HG03520 (cell line): ENCODE measurements around the gene LEP.
"Not testable (repeated sequence)": the region's sequence is repeated elsewhere in the genome, so short reads cannot be mapped to it uniquely, and the experiment has no call there.

Experiments
- ATAC-seq: cut with Tn5 transposase; IDR thresholded peaks from one replicate; pipeline ENCODE4 v1.9.1; 2021; ENCODE audit warnings: mild to moderate bottlenecking, moderate library complexity; ENCODE audit not compliant: unreplicated experiment

LEP gene

DNA sequence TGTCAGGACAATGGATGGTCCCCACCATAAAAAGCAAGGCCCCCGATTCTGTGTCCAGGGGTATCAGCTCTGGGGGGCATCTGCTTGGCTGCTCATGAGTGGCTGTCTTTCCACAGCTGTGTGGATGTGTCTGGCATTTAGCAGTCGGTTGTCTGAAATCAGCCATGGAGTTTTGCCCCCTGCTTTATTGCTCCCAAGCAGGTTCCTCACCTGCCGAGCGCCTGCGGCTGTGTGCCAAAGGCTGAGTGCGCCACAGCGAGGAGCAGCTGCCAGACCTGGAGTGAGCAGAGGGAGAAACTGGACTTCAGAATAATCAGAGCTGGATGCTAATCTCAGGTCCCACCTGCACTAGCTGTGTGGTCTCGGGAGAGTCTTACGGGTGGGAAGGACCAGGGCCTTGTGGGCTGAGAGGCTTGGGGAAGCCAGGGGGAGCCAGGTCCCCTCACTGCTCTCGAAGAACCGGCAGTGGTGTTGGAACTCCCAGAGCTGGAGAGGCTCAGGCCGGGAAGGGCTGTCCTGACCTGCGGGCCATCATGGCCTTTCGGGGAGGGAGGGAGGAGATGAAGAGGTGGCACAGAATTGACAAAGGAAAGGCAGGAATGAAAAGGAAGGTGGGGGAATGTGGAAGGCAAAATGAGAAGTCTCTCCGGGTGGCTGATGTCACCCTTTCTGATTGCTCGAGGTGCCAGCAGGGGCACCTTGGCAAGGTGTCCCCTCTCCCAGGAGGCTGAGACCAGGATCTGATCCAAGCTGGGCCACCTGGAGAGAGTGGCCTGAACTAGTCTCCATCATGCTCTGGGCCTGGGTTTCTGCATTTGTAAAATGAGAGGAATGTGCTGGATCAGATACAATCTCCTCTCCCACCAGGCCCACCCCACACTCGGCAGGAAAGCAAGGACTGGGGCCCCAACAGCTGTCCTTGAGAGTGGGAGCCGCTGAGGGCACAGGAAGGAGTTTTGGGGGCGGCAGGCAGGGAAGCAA lies 30.2 kb upstream of the LEP start:
- no peak for ATAC-seq

DNA sequence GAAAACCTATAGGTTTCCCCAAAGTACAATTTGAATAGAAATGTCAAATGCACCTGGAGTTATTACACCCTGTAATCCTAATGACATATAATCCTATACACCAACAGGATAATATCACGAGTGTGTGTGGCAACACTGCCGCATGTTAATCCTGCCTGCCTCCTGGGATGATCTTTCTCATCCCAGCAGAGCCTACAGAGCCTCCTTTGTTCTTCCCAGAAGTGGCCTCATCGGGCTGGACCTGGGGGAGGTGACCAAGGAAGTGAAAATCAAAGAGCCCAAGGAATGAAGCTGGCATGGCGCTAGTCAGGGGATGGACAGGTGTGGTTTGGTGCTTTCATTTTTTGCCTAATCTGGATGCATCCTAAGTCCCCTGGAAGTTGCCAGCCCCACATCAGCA lies 29.5 kb upstream of the LEP start:
- ATAC-seq: no peak

DNA sequence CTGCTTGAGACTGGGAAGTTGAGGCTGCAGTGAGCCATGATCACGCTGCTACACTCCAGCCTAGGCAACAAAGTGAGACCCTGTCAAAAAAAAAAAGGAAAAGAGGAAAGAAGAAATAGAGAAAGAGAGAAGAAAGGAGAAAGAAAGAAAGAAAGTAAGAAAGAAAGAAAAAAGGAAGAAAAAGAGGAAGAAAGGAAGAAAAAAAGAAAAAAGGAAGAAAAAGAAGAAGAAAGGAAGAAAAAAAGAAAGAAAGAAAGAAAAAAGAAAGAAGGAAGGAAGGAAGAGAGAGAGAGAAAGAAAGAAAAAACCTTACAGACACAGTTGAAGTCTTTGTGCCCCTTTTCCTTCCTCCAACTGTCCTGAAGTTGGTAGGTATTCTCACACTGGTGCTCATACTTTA lies 26.6 kb upstream of the LEP start:
- ATAC-seq: no peak

DNA sequence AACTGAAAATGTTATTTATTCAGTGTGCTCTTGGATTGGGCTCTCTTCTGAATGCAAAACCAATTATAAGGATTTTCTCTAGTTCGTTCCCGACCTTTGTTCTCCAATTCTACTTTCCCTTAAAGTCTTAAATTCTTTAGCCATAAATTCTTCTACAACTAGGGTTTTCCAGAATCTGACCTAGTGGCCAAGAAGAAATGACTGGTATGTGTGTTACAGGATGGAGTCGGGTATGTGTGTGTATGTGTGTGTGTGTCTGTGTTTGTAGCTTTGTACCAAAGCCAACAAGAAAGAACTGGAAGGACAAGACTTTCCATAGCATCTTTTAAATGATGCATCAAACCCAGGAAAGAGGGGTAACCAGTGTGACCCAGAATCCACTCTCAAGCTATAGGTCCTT lies 25.8 kb upstream of the LEP start:
- no peak for ATAC-seq

DNA sequence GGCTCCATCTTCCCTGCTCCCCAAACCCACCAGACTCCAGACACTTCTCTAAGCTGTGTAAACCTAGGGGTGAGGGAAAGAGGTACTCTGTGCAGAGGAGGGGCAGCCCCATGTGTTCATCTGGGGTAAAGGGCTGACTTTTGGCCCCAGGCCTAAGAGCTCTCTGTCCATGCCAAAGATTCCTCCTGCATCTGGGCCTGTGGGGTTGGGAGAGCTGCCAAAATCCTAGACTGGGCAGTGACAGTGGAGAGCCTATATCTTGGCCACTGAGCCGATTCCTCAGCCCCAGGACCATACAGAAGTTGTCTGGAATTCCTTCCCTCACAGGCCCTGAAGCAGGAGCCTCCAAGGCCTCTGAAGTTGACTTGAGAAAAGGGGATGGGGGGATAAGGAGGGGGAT lies 25.3 kb upstream of the LEP start:
- ATAC-seq: no peak

DNA sequence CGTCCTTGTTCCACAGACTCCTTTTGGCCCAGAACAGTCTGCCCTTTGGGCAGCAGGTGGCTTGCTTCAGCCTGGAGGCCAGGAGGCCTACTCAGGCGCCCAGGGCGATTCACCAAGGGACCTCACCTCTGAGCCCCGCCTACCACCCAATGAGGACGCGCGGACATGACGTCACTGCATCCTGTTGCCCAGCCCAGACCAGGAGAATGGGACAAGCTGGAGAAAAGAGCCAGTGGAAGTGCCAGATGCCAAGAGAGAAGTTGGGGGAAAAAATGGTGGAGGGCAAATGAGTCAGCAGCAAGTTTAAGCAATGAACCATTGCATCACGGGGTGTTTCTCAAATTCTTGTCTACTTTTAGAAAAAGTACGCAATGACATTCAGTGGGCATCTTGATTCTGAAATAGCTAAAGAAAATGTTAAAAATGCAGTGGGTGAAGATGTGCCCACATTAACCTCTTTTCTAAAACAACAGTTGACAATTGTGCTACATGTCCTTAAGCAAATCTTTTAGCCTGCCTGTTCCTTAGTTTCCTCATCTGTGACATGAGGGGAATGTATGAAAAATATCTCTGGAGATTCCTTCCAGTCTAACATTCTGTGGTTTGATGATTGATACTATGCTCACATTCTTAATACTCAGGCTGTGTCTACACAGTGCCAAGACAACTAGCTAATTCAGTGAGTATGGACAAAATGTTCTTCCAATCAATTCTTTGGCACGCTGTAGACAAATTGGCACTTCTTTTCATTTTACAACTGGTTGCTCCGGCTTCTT lies 23.9 kb upstream of the LEP start:
- ATAC-seq: no peak

DNA sequence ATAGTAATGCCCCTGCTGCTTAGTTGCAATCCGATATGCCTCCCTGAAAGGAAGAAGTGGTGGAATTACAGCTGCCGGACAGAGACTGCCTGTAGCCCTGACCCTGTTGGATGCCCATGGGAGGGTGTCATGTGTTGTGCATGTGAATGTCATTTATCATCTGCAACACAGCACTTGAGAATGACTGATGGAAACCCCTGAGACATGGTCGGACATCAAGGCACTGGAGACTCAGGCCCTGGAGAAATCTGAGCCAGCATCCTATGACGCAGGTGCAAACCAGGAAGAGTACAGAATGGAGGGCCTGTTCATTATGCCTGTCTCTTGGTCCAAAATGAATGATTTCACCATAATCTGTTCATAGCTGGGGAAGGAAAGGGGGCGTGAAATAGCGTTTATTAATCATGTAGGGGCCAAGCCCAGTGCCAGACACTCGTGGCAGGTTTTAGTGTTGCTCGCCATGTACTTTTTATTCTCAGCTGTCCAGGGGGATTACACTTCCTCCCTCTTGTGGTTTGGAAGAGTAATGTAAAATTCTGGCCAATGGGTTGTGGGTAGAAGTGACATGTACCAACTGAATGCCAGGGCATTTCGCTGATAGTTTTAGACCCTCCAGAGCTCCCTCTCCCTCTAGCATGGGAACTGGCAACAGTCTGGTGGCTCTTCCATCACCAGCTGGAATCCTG lies 23.0 kb upstream of the LEP start:
- ATAC-seq: no peak

DNA sequence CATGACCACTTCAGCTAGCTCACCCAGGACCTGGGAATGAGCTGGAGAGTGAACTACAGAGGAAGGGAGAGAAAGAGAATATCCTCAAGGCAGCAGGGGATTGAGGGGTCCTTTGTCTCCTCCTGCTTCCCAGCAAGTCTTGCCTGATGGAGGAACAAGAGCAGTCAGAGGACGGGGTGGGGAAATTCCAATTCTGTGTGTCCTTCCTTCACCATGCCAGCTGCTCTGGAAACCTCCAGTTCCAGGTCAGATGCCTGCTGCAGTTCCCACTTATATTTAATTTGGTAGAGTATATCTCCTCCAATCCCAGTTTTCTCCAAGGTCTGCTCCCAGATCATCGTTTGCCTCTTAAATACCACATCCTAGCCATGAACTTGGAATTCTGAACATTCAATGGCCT lies 21.4 kb upstream of the LEP start:
- no peak for ATAC-seq

DNA sequence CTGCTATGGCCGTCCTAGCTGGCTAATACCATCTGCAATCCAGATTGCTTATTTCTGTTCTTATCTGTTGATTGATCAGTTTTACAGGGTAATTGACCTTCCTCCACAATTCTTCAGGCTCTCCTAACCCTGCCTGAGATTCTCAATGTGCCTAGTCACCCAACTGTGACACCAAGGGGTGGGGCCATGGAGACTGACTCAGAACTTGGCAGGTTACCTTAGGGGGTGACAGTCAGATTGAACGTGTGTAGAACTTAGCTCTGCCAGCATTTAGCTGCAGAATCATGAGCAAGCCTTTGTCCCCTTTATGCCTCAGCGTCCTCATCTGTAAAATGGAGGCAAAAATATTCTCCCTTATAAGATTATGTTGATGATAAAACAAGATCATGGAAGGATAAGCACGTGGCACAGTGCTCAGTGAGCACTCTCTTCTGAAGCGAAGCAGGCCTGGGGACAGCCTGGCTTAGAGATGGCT lies 19.1 kb upstream of the LEP start:
- ATAC-seq: no peak

DNA sequence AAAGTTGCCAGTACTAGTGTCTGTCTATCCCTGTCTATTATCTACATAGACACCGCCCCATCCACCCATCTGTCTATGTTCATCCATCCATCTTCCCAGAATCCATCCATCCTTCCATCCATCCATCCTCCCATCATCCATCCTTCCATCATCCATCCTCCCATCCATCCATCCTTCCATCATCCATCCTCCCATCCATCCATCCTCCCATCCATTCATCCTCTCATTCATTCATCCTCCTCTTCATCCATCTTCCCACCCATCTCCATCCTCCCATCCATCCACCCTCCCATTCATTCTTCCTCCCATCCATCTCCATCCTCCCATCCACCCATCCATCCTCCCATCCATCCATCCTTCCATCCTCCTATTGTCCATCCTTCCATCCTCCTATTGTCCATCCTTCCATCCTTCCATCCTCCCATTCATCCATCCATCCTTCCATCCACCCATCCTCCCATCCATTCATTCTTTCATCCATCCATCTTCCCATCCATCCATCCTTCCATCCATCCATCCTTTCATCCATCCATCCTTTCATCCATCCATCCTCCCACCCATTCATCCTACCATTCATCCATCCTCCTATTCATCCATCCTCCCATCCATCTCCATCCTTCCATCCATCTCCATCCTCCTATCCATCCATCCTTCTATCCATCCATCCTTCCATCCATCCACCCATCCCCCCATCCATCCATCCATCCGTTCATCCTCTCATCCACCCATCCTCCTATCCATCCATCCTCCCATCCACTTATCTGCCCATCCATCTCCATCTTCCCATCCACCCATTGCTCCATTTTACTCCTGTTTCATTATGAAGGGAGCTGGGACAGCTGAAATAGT lies 14.7 kb upstream of the LEP start:
- ATAC-seq: no peak

DNA sequence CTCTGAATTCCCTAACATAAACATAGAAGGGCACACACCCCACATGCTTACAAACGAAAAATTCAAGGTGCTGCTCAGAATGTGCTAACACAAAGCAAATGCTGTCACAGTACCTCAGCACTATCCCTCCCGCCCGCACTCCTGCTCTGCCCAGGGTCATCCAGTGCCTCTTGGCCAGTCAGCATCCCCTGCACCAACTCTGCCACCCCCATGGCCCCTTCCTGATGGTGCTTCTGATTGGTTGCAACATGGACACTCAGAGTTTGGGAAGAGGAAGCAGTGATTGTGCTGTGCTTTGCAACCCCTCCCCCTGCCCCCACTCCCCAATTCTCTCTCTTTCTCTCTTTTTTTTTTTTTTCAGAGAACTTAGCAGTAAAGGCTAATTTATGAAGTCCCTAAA lies 13.8 kb upstream of the LEP start:
- no peak for ATAC-seq

DNA sequence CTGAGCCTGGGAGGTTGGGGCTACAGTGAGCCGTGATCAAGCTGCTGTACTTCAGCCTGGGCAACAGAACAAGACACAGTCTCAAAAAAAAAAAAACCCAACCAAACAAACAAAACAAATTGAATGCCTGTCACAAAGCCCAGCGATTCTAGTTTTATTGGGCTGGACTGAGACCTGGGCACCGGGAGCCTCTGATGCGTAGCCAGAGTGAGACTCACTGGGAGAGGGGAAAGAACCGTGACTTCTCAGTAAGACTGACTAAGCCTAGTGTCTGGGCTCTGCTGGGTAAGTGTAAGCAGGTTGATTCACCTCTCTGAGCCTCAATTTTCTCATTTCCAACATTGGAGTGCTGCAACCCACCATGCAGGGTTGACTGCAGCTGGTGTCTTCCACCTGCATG lies 10.1 kb upstream of the LEP start:
- ATAC-seq: no peak

DNA sequence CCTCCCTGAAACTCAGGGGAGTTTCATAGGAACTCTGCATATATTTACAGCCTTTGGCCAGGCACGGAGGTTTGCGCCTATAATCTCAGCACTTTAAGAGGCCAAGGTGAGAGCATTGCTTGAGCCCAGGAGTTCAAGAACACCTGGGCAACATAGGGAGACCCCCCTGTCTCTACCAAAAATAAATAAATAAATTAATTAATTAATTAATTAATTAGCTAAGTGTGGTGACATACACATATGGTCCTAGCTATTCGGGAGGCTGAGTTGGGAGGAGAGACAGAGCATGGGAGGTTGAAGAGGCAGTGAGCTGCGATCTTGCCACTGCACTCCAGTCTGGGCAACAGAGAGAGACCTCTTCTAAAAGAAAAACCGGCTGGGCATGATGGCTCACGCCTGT lies 9.4 kb upstream of the LEP start:
- ATAC-seq: no peak

DNA sequence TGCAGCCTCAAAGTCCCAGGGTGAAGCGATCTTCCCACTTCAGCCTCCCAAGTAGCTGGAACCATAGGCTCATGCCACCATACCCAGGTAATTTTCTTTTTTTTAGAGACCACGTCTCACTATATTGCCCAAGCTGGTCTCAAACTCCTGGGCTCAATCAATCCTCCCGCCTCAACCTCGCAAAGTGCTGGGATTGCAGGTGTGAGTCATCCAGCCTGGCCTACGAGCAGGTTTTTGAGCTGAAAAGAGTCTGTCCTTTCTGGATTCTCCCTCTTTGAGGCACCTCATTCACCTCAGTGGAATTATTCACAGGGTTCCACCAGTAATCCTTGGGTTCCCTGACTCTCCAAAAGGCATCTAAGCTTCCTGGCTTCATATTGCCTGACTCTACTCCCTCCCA lies 7.6 kb upstream of the LEP start:
- no peak for ATAC-seq

DNA sequence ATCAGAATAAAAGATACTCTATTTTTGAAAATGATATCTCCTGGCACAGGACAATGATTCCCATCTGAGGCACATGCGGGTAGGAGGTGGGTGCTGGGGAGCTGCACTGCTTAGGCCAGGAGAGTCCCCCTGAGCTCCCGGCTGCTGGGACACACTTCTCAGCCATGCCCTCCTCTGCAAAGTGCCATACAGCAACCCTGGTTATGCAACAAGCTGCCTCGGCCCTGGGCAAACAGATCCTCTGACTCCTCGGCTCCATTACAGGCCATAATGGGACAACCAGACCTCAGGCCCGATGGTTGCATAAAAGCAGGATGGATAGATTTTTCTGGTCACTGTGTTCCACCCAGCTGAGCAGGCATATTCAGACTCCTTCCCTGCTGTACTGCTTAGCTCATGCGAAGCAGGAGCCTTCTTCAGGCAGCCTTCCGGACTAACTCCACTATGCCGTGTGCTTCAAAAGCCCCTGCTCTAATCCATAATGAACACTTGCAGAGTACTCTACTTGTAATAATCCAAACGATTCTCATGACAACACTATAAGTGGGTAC lies 6.5 kb upstream of the LEP start:
- no peak for ATAC-seq

DNA sequence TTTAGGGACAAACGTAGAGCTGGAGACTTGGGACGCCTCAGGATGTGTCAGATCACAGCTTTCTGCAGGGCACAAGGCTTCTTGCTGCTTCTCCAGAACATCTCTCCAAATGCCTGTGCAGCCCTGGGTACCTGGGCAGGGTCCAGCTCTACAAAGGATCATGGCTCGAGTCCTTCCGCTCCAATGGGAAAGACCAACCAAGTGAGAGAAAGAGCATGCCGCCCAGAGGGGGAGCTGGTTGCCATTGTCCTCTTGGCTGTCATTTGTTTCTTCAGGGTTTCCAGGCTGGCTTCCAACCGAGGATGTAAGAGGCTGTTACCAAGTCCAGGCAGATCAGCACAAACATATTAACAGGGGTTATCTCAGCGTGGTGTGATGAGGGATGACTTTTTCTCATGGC lies 5.6 kb upstream of the LEP start:
- ATAC-seq: no peak

DNA sequence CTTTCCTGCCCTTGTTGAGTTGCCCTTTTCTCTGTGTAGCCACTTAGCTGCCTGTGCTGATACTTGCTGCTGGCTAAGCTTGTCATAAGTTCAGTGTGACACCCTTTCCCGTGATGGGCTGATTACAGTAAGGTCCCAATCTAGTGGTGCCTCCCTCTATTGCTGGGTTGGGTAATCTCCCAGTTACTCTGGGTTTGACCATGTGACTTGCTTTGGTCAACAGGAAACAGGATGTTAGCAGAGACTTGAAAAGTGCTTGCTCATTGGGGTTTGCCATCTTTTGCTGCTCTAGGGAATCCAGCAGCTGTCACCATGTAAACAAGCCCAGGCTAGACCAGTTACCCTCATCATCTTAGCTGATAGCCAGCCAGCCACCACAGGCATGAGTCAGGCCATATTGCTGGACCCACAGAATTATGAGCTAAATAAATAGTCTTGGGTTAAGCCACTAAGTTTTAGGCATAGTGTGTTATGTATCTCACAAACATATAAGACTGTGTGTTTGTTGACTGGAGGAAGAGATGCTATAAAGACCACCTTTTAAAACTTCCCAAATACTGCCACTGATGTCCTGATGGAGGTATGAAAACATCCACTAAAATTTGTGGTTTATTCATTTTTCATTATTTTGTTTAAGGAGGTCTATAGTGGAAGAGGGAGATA lies 4.0 kb upstream of the LEP start:
- peak; percentile 65 for ATAC-seq

DNA sequence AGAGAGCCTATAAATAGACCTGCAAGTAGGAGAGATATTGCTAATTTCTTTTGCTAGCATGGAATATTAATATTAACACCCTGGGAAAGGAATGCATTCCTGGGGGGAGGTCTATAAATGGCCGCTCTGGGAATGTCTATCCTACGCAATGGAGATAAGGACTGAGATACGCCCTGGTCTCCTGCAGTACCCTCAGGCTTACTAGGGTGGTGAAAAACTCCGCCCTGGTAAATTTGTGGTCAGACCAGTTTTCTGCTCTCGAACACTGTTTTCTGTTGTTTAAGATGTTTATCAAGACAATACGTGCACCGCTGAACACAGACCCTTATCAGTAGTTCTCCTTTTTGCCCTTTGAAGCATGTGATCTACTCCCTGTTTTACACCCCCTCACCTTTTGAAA lies 1.9 kb upstream of the LEP start:
- ATAC-seq: not testable (repeated sequence)

DNA sequence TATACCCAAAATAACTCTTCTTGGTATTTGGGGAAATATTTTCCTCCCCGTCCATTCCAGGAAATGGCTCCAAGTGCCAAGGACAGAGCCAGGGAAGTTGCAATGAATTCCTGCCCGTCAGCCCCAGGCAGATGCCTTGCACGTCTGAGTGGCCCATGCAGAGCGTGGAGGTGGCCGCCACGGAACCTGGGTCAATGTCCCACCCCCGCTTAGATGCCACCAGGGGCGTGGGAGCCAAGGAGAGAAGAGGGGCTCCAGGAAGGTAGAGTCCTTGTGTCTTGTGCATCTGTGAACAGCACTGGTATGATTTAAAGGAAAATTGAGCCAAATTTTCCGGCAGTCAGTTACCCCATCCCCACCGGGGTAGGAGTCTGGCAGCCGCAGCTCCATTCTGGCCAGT lies 1.6 kb downstream of the LEP start:
- no peak for ATAC-seq

DNA sequence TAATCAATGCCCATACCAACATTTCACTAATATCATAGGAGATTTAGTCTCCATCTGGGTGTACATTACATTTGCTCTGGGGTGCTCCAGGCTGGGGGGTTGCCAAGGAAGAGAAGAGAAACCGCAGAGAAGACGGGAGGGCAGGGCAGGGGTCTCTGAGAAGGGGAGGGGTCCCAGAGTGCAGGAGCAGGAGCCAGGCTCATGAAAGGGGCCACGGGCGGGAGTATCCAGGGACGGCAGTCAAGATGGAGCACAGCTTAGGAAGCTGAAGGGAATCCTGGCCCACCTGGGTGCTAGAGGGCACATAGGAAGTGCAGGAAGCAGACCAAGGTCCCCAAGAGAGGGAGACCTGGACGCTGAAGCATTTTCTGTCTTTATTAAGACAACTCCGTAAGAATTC lies 2.2 kb downstream of the LEP start:
- no peak for ATAC-seq
